Ovary (tissue), 3 donors: Measurements from ENCODE around the gene SPSB3.

Source experiments
- CTCF ChIP-seq, 3 donors: fragments of 450-650 bp in 2 of 3; fragments of 200-600 bp in 1 of 3; IDR thresholded peaks; one replicate each; pipeline versions ENCODE4 v1.5.1 to v1.8.0; 2016 to 2022; ENCODE audit warnings: antibody characterized with exemption in 3 of 3, mild to moderate bottlenecking in 1 of 3
- EP300 ChIP-seq: sonication (generic); formaldehyde crosslinking; IDR thresholded peaks from one replicate; pipeline ENCODE4 v1.6.1; 2017; ENCODE audit warnings: antibody characterized with exemption
- POLR2A ChIP-seq: fragments of 450-650 bp; IDR thresholded peaks from one replicate; pipeline ENCODE4 v1.6.1; 2017; ENCODE audit warnings: antibody characterized with exemption, mild to moderate bottlenecking, moderate library complexity
- donor health status: DM: no; HTN: no; CAD: no.

- TF ChIP-seq CTCF (IDR thresholded peaks at IDR 0.05) (no peak), POLR2A (no peak), EP300 (no peak)
These were observed 15.0 kb downstream of the SPSB3 start for GRCh38 chr16:1767116-1767994.
